HepG2 (cell line): Measurements from ENCODE around the gene SSNA1. TPM values are rescaled to one million over a fixed set of nuclear protein-coding genes. Genes with fewer than 3 reads are reported as not detected.

ENCODE experiments used
- ATF7-NPFF ChIP-seq: sonication (generic); formaldehyde crosslinking; IDR thresholded peaks from 2 replicates; pipeline ENCODE4 v1.8.1; 2023; ENCODE audit warnings: mild to moderate bottlenecking, low read depth, missing genetic modification reagents, moderate library complexity
- HMG20A ChIP-seq: IDR thresholded peaks from 2 replicates; pipeline ENCODE4 v1.6.1; 2016; ENCODE audit warnings: borderline replicate concordance
- KDM3A ChIP-seq: IDR thresholded peaks from 2 replicates; pipeline ENCODE4 v1.6.1; 2018; ENCODE audit warnings: low read depth, missing compliant biosample characterization
- NBN ChIP-seq: fragments of 450-650 bp; conservative IDR thresholded peaks from 2 replicates; pipeline ENCODE4 v1.6.1; 2017
- SALL1 ChIP-seq: sonication (generic); formaldehyde crosslinking; IDR thresholded peaks from 2 replicates; pipeline ENCODE4 v1.8.0; 2022; ENCODE audit warnings: mild to moderate bottlenecking, missing genetic modification reagents
- SRSF9 ChIP-seq: fragments of 200-400 bp; formaldehyde crosslinking; IDR thresholded peaks from 2 replicates; pipeline ENCODE4 v1.6.1; 2018; ENCODE audit warnings: borderline replicate concordance, mild to moderate bottlenecking, low read depth, low read length; ENCODE audit not compliant: insufficient read depth, poor library complexity, severe bottlenecking
- TCF12 ChIP-seq, 2 experiments: fragments of 450-650 bp in 1 of 2; sonication (generic) in 1 of 2; formaldehyde crosslinking in 1 of 2; IDR thresholded peaks; 2 replicates each; pipeline versions ENCODE4 v1.6.1 to v1.8.0; 2017 to 2022; ENCODE audit warnings: antibody characterized with exemption in 1 of 2, mild to moderate bottlenecking in 1 of 2, missing genetic modification reagents in 1 of 2, moderate library complexity in 1 of 2
- TGIF2 ChIP-seq: IDR thresholded peaks from 2 replicates; pipeline ENCODE4 v1.6.1; 2016; ENCODE audit warnings: control low read depth, missing compliant biosample characterization
- TMF1 ChIP-seq: sonication (generic); formaldehyde crosslinking; IDR thresholded peaks from 2 replicates; pipeline ENCODE4 v1.8.1; 2022; ENCODE audit warnings: low read depth, missing genetic modification reagents
- TSC22D2 ChIP-seq: sonication (generic); formaldehyde crosslinking; IDR thresholded peaks from 2 replicates; pipeline ENCODE4 v1.5.1; 2020; ENCODE audit warnings: missing genetic modification reagents, mild to moderate bottlenecking, borderline replicate concordance
- ZBTB21 ChIP-seq: sonication (generic); formaldehyde crosslinking; IDR thresholded peaks from 2 replicates; pipeline ENCODE4 v1.4.0; 2020; ENCODE audit warnings: missing genetic modification reagents
- ZBTB38 ChIP-seq: sonication (generic); formaldehyde crosslinking; IDR thresholded peaks from 2 replicates; pipeline ENCODE4 v1.5.1; 2020; ENCODE audit warnings: mild to moderate bottlenecking, missing genetic modification reagents
- ZC3H13 ChIP-seq: sonication (generic); formaldehyde crosslinking; IDR thresholded peaks from 2 replicates; pipeline ENCODE4 v1.8.1; 2023; ENCODE audit warnings: mild to moderate bottlenecking, missing genetic modification reagents, moderate library complexity
- ZNF329 ChIP-seq: sonication (generic); formaldehyde crosslinking; IDR thresholded peaks from 2 replicates; pipeline ENCODE4 v1.9.0; 2021; ENCODE audit warnings: low read depth, mild to moderate bottlenecking, missing genetic modification reagents
- ZNF556 ChIP-seq: sonication (generic); formaldehyde crosslinking; IDR thresholded peaks from 2 replicates; pipeline ENCODE4 v1.4.0; 2020; ENCODE audit warnings: mild to moderate bottlenecking, missing genetic modification reagents, borderline replicate concordance
- ZNF883 ChIP-seq: sonication (generic); formaldehyde crosslinking; IDR thresholded peaks from 2 replicates; pipeline ENCODE4 v1.5.1; 2020; ENCODE audit warnings: mild to moderate bottlenecking, missing genetic modification reagents; ENCODE audit errors: not compliant biosample characterization
- ZSCAN25 ChIP-seq: sonication (generic); formaldehyde crosslinking; IDR thresholded peaks from 2 replicates; pipeline ENCODE4 v1.8.0; 2022; ENCODE audit warnings: mild to moderate bottlenecking, missing genetic modification reagents
- polyA plus RNA-seq, 8 experiments: library from polyadenylated mRNA; depleted of rRNA in 3 of 8; stranded (reverse) in 7 of 8; unstranded in 1 of 8; fragments of >200 nt; fragmentation: Illumina TruSeq in 4 of 8; extraction: Trizol in 4 of 8; gene quantifications; 2 replicates each; pipeline versions ENCODE4 v1.2.1 to v1.2.3, GENCODE V29; 2011 to 2016; ENCODE audit warnings: low read depth in 4 of 8, missing spikeins in 1 of 8, mixed read lengths in 1 of 8; ENCODE audit not compliant: insufficient read depth in 1 of 8
- total RNA-seq, 5 experiments: library from RNA; depleted of rRNA; stranded (reverse); fragments of >200 nt; fragmentation: Illumina TruSeq; extraction: Trizol; gene quantifications; 2 replicates each; pipeline ENCODE4 v1.2.3, GENCODE V29; 2016; ENCODE audit warnings: low read depth in 1 of 5
- TF ChIP-seq, protein P1 (sequence below): sonication (generic); formaldehyde crosslinking; IDR thresholded peaks from 2 replicates; pipeline ENCODE4 v1.4.0; 2020; ENCODE audit warnings: mild to moderate bottlenecking, missing genetic modification reagents
- TF ChIP-seq, protein P2 (sequence below): sonication (generic); formaldehyde crosslinking; IDR thresholded peaks from 2 replicates; pipeline ENCODE4 v1.9.0; 2022; ENCODE audit warnings: missing genetic modification reagents, mild to moderate bottlenecking, borderline replicate concordance
- TF ChIP-seq, protein P3 (sequence below): IDR thresholded peaks from 2 replicates; pipeline ENCODE4 v1.6.1; 2016; ENCODE audit warnings: missing genetic modification reagents, missing compliant biosample characterization
- TF ChIP-seq, protein P4 (sequence below): sonication (generic); formaldehyde crosslinking; IDR thresholded peaks from 2 replicates; pipeline ENCODE4 v1.4.0; 2020; ENCODE audit warnings: mild to moderate bottlenecking, missing genetic modification reagents
- TF ChIP-seq, protein P5 (sequence below): sonication (generic); formaldehyde crosslinking; IDR thresholded peaks from 2 replicates; pipeline ENCODE4 v1.8.0; 2023; ENCODE audit warnings: mild to moderate bottlenecking, missing genetic modification reagents
- TF ChIP-seq, protein P6 (sequence below): sonication (generic); formaldehyde crosslinking; IDR thresholded peaks from 2 replicates; pipeline ENCODE4 v1.5.0; 2020; ENCODE audit warnings: mild to moderate bottlenecking, missing genetic modification reagents, moderate library complexity

SSNA1 gene
- total and polyA plus RNA-seq, 2 of the 13 experiments (the other 11 are each of a cell fraction or from before 2014, with no cell fraction given), result 35.9 to 49.4 TPM

DNA sequence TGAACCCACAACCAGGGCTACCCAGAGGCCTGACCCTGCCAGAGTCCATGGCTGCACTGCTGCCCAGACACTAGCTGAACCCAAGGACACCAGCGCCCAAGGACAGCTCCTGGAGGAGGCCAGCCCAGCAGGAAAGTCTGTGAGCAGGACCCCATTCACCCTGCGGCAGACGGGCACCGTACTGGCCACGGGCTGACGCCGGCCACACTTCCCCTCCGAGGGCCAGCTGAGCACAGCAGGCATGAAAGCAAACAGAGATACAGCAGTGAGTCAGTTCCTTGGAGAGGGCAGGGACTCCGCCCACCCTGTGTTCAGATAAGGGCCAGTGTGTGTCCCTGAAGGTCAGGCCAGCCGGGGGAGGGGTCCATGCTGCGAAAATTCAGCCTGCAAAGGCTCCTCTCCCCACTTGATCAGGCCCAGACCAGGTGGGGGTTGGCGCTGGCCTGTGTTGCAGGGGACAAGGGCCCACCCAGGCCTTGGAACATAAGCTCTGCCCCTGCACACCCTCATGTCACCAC, 30.3 kb downstream of the SSNA1 start (continued):
- TF ChIP-seq ZBTB21 (no peak), NBN (no peak), TMF1 (no peak), ZC3H13 (CRISPR knock-in tag) (peak; percentile 86), KDM3A (CRISPR knock-in tag) (peak; percentile 15; the same call in 1 of the 2 replicates), ATF7-NPFF (CRISPR knock-in tag) (no peak; the same call in 1 of the 2 replicates), TSC22D2 (no peak), TCF12 (IDR thresholded peaks at IDR 0.05) (no peak), TCF12 (CRISPR knock-in tag; IDR thresholded peaks at IDR 0.05) (no peak), ZNF883 (CRISPR knock-in tag) (no peak), ZBTB38 (CRISPR knock-in tag) (no peak), SALL1 (CRISPR knock-in tag) (peak; percentile 66), ZSCAN25 (no peak), ZNF329 (CRISPR knock-in tag) (0 out of 2 replicates have a peak, but pooled peaks have one; percentile 46), ZNF556 (no peak), HMG20A (CRISPR knock-in tag) (peak; percentile 31; the same call in 1 of the 2 replicates), SRSF9 (no peak), TGIF2 (no peak; the same call in none of the 2 replicates)
- TF ChIP-seq, protein P1, sequence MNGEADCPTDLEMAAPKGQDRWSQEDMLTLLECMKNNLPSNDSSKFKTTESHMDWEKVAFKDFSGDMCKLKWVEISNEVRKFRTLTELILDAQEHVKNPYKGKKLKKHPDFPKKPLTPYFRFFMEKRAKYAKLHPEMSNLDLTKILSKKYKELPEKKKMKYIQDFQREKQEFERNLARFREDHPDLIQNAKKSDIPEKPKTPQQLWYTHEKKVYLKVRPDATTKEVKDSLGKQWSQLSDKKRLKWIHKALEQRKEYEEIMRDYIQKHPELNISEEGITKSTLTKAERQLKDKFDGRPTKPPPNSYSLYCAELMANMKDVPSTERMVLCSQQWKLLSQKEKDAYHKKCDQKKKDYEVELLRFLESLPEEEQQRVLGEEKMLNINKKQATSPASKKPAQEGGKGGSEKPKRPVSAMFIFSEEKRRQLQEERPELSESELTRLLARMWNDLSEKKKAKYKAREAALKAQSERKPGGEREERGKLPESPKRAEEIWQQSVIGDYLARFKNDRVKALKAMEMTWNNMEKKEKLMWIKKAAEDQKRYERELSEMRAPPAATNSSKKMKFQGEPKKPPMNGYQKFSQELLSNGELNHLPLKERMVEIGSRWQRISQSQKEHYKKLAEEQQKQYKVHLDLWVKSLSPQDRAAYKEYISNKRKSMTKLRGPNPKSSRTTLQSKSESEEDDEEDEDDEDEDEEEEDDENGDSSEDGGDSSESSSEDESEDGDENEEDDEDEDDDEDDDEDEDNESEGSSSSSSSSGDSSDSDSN (CRISPR knock-in tag), result peak; percentile 65; the same call in 1 of the 2 replicates
- TF ChIP-seq, protein P2, sequence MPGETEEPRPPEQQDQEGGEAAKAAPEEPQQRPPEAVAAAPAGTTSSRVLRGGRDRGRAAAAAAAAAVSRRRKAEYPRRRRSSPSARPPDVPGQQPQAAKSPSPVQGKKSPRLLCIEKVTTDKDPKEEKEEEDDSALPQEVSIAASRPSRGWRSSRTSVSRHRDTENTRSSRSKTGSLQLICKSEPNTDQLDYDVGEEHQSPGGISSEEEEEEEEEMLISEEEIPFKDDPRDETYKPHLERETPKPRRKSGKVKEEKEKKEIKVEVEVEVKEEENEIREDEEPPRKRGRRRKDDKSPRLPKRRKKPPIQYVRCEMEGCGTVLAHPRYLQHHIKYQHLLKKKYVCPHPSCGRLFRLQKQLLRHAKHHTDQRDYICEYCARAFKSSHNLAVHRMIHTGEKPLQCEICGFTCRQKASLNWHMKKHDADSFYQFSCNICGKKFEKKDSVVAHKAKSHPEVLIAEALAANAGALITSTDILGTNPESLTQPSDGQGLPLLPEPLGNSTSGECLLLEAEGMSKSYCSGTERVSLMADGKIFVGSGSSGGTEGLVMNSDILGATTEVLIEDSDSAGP (CRISPR knock-in tag), result no peak
- TF ChIP-seq, protein P3, sequence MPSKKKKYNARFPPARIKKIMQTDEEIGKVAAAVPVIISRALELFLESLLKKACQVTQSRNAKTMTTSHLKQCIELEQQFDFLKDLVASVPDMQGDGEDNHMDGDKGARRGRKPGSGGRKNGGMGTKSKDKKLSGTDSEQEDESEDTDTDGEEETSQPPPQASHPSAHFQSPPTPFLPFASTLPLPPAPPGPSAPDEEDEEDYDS (CRISPR knock-in tag), result peak; percentile 39; the same call in 1 of the 2 replicates
- TF ChIP-seq, protein P4, sequence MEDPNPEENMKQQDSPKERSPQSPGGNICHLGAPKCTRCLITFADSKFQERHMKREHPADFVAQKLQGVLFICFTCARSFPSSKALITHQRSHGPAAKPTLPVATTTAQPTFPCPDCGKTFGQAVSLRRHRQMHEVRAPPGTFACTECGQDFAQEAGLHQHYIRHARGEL (CRISPR knock-in tag), result no peak
- TF ChIP-seq, protein P5, sequence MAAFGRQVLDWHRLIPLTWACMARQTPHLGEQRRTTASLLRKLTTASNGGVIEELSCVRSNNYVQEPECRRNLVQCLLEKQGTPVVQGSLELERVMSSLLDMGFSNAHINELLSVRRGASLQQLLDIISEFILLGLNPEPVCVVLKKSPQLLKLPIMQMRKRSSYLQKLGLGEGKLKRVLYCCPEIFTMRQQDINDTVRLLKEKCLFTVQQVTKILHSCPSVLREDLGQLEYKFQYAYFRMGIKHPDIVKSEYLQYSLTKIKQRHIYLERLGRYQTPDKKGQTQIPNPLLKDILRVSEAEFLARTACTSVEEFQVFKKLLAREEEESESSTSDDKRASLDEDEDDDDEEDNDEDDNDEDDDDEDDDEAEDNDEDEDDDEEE (CRISPR knock-in tag), result no peak
- TF ChIP-seq, protein P6, sequence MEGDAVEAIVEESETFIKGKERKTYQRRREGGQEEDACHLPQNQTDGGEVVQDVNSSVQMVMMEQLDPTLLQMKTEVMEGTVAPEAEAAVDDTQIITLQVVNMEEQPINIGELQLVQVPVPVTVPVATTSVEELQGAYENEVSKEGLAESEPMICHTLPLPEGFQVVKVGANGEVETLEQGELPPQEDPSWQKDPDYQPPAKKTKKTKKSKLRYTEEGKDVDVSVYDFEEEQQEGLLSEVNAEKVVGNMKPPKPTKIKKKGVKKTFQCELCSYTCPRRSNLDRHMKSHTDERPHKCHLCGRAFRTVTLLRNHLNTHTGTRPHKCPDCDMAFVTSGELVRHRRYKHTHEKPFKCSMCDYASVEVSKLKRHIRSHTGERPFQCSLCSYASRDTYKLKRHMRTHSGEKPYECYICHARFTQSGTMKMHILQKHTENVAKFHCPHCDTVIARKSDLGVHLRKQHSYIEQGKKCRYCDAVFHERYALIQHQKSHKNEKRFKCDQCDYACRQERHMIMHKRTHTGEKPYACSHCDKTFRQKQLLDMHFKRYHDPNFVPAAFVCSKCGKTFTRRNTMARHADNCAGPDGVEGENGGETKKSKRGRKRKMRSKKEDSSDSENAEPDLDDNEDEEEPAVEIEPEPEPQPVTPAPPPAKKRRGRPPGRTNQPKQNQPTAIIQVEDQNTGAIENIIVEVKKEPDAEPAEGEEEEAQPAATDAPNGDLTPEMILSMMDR (CRISPR knock-in tag), result 0 out of 2 replicates have a peak, but pooled peaks have one; percentile 3
